Right ventricle myocardium superior (tissue), 1 donor: ENCODE measurements around the gene SLC25A43. TPM values are rescaled to one million over a fixed set of nuclear protein-coding genes. Genes with fewer than 3 reads are reported as not detected.
"Not testable (repeated sequence)": the region's sequence is repeated elsewhere in the genome, so short reads cannot be mapped to it uniquely, and the experiment has no call there.

Experiments used
- ATAC-seq: fragments of 200-7000 bp; cut with Tn5 transposase; one replicate; pipeline ENCODE4 v1.9.1; 2020; ENCODE audit warnings: mild to moderate bottlenecking; ENCODE audit not compliant: poor library complexity
- DNase-seq: peaks from one replicate; pipeline ENCODE4 v3.0.0-alpha.2; 2020
- intact Hi-C: fragments of 100-400 bp; cut with DNase I; formaldehyde crosslinking; loops from one replicate; pipeline ENCODE4 v1.11.2; 2022
- total RNA-seq: library from RNA; stranded (reverse); fragmentation: NEBNext Ultra II Directional; extraction: Animal tissue kit (Norgen Biotek cat#: 25700); gene quantifications from one replicate; pipeline ENCODE4 v1.2.1, GENCODE V29; 2021
- donor health status: DM: no; HTN: yes; CAD: no; lungs with severe emphysema.

SLC25A43 gene
- total RNA-seq, 1 donor from 2014 or later, result 2.1 TPM

DNA sequence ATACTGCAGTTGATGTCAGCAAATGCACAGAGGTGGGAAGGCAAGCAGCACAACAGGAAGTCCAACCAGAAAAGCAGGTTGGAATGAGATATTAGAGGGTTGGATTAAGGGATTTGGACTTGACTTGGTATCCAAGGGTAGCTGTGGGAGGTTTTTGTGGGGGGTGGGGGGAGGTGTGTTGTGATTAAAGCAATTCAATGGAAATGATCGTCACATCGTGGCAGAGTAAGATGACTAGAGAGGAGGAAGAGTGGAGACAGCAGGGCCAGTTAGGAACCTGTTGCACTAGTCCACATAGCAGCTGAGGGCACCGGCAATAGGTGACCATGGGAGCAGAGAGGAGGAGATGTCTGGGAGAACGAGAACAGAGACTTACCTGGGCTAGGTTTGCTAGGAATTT lies 2.4 kb downstream of the SLC25A43 start:
- ATAC-seq, result no peak
- DNase-seq, result no peak
- intact Hi-C loops, result no loop called here

DNA sequence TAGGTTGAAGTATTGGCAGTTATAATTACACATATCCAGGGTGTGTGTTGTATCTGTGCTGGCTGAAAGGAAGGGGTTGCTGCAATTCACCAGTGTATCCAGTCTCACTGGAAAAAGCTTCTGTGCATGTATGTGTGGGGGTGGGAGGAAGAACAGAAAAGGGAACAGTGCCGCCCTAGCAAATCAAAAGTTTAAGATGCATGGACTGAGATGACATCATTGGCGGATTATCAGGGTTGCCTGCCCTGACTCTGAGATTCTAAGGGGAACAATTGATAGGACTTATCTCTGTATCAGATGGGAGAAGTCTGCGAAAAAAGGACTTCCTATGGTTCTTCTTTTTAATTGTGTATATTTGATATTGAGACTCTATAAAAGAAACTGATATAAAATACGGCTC lies 3.5 kb downstream of the SLC25A43 start:
- ATAC-seq, result no peak
- DNase-seq, result no peak
- intact Hi-C loops, result no loop called here

DNA sequence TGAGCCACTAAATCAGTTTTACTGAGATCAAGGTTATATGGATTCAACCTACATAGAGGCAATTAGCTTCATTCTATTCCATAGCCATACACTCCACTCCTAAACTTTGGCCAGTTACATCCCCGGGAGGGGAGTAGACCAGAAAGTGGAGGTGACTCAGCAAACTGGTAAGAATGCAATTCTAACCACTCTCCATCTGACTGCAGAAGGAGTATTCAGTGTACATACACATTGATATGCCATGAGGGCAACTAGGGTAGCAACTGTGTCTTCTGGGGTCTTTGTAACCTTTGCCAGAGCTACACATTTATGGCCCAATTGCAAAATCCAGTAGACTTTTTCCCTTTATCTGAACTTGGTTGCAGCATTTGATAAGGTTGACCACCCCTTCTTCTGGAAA lies 7.6 kb downstream of the SLC25A43 start:
- DNase-seq (no peak), ATAC-seq (no peak)
- intact Hi-C loops, result no loop called here

DNA sequence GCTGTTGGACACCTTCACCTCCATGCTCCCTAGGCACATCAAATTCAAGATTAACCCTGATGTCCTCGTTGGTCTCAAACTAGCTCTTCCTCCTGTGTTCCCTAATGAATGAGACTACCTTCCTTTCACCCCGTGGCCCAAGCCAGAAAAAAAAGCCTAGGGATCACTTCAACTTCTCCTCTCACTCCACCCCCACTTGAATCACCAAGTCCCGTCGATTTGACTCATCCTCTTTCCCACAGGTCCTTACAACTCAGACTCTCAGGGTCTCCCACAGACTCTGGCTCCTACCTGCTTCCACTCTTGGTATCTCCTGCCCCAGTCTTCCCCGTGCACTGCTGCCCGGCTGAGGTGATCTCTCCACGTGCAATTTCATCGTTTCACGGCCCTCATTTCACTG lies 8.5 kb downstream of the SLC25A43 start:
- intact Hi-C loops, result no loop called here
- no peak for ATAC-seq

DNA sequence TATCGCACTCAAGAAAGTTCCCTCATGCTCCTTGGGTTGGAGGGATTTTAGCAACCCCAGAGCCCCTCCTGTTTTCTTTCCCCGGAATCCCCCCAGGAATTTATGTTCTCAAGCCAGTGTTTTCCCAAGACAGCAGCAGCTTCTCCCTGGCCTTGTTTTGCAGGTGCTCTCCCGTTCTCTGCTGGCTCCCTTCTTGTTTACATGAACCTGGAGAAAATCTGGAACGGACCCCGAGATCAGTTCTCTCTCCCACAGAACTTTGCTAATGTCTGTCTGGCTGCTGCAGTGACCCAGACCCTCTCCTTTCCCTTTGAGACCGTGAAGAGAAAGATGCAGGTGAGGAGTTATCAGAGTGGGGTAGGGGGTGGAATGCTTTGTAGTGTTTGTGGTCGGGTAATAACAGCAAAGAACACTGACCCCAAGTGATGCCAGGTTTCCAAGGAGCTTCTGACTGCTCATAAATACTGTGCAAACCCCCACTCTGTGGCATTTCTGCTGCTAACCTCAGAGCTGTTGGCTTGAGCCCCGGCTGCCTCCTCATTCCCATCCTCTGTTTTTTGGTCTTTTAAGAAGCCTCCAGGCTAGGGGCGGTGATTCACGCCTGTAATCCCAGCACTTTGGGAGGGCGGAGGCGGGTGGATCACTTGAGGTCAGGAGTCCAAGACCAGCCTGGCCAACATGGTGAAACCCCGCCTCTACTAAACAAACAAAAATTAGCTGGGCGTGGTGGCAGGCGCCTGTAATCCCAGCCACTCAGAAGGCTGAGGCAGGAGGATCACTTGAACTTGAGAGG lies 11.1 kb downstream of the SLC25A43 start:
- ATAC-seq, result no peak
- peak; percentile 44 for DNase-seq
- intact Hi-C loops, result no loop called here

More for the DNA sequence above, 8.5 kb downstream of the SLC25A43 start:
- DNase-seq, result no peak

DNA sequence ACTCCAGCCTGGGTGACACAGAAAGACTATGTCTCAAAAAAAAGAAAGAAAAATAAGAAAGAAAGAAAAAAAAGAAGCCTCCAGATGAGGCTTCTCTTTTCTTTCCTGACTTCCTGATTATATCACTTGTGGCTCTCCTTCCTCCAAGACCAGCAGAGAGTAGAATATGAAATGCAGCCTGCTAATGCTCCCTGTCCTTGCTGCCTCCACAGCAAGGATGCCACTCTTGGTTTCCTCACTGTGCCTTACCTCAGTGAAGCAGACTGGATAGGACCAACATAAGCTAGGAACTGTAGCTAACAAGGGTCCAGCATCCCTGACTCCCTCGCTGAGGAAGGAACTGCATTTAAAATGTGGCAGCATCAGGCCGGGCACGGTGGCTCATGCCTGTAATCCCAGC lies 11.7 kb downstream of the SLC25A43 start:
- ATAC-seq (no peak), DNase-seq (no peak)
- intact Hi-C loops, result no loop called here

DNA sequence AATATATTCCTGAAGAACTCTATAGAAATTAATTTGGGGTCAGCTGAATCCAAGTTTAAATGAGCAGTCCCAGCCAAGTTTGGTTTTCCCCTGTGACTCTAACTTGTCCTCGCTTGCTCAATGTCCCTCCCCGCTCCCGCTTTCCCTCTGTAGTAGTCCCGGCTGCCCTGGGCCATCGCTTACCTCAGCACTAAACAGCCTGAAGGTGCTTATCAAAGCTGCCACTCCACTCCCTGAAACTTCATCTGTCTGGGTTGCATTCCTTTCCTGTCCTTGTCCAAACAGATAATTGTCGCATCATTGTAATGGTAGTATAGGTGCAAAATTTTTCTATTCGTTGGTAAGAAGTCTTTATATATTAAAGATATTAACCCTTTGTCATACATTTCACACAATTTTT lies 12.8 kb downstream of the SLC25A43 start:
- ATAC-seq (no peak), DNase-seq (no peak)
- intact Hi-C loops, result no loop called here

DNA sequence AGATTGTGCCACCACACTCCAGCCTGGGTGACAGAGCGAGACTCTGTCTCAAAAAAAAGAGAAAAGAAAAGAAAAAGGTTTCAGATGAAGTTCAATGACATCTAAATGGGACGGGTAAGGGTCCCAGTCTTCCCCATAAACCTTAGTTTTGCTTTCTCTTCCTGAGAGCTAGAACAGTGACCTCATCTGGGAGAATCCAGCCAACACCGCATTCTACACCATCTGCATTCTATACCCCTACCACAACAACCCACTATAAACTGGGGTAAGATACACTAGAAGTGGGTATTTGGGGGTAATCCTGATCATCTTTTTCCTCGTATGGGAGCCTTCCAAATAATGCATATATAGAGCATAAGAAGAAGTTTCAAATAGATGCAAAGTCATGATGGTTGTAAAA lies 18.2 kb downstream of the SLC25A43 start:
- DNase-seq (no peak), ATAC-seq (no peak)
- intact Hi-C loops, result no loop called here

DNA sequence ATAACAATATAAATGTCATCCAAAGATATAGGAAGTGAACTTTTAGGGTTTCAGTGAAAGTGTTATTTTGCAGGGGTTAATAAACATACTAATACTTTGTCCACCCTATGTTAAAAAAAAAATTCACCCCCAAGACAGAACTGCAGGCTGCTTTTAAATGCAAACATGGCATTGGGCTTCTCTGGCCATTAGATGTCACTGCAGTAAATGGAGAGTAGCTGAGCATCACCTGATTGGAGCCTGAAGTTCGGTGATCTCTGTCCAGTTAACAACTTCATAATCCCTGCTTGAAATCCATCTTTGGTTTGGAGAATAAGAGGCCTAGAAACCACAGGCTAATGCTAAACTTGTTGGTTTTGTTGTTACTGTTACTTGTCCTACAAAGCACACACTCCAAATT lies 18.7 kb downstream of the SLC25A43 start:
- ATAC-seq (peak; percentile 53), DNase-seq (no peak)
- intact Hi-C loops, result no loop called here

DNA sequence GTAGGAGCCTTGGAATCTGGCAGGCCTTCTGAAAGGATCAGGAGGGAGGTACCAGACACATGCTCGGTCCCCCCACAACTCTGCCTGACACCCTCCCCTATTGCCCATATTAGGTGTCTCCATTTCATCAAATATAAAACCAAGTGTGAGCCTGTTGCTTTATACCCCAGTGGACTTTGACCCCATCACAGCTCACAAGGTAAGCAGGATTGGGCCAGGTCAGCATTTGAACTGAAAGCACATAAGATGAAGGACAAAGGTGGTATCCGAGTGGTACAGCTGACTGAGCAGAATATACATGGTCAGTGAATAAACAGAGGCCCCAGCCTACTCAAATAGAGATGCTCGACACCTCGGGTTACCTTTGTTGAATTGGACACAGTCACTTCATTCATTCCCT lies 20.0 kb downstream of the SLC25A43 start:
- ATAC-seq (no peak), DNase-seq (no peak)
- intact Hi-C loops, result no loop called here

DNA sequence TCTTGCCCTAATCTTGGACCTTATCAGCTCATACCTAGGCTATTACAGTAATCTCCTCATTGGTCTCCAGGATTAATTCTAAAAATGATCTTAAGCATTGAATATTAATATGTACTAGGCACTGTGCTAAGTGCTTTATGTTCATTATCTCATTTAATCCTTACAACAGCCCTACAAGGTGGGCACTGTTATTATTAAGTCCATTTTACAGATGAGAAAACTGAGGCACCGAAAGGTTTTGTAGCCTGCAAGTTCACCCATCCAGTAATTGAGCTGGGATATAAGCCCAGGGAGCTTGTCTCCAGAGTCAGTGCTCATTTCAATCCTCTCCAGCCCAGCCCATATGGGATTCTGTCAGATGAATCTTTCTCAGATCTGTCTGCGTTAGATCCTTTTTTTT lies 20.8 kb downstream of the SLC25A43 start:
- ATAC-seq (no peak), DNase-seq (no peak)
- intact Hi-C loops, result no loop called here

DNA sequence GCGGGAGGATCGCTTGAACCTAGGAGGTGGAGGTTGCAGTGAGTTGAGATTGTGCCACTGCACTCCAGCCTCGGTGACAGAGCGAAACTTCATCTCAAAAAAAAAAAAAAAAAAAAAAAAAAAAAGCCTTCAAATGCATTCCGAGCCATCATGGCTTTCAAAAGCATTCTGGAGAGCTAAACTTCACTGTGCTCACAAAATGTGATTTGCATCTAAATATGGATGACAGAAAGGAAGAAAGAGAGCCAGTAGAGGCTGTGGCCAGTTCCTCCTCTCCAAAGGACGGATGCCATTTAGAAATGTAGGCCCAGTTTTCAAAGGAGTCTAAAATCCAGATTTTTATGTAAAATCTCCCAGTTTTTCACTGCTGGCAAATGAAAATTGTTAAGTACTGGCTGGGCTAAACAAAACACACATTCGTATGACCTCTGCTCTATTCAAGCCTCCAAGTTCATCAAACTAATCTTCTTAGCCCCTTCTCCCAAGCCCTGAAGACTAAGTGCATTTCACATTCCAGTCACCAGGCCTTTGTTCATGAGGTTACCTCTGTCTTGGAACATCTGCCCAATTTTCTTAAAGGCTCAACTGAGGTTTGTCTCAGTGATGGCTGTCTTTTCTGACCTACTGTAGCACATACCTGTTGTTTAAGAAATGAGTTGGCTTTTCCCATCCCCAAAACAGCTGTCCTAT lies 22.0 kb downstream of the SLC25A43 start:
- no peak for ATAC-seq
- no peak for DNase-seq
- intact Hi-C loops, result no loop called here

DNA sequence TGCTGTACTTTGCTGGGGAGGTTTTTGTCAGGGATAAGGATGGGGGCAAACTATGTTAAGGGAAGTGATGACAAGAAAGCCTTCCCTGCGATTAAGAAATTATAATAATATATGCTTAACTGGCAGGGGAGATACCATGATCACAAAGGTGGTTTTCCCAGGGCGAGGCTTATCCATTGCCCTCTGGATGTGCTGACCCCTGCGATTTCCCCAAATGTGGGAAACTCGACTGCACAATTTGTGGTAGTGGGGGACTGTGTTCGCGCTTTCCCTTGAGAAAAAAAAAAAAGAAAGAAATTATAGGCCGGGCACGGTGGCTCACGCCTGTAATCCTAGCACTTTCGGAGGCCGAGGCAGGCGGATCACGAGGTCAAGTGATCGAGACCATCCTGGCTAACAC lies 24.5 kb downstream of the SLC25A43 start:
- ATAC-seq (no peak), DNase-seq (no peak)
- intact Hi-C loops, result no loop called here

DNA sequence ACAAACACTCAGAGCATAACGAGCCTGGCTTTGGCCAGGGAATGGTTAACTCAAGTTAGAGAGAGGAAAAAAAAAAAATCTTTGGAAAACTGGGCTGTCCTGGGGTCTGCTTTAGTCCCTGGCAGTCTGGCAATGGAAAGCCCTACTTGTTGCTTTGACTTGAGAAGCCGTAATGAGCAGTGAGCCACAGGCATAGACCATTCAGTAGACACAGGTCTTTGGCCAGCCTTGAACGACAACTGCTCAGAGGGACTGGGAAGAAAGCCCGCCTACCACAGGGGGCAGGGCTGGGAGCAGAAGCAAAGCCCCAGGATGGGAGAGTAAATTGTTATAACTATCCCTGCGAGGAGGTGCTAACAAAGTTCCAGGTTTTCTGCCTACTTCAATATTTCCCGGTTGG lies 25.9 kb downstream of the SLC25A43 start:
- intact Hi-C loops, result no loop called here
- ATAC-seq, result no peak
- DNase-seq, result no peak

DNA sequence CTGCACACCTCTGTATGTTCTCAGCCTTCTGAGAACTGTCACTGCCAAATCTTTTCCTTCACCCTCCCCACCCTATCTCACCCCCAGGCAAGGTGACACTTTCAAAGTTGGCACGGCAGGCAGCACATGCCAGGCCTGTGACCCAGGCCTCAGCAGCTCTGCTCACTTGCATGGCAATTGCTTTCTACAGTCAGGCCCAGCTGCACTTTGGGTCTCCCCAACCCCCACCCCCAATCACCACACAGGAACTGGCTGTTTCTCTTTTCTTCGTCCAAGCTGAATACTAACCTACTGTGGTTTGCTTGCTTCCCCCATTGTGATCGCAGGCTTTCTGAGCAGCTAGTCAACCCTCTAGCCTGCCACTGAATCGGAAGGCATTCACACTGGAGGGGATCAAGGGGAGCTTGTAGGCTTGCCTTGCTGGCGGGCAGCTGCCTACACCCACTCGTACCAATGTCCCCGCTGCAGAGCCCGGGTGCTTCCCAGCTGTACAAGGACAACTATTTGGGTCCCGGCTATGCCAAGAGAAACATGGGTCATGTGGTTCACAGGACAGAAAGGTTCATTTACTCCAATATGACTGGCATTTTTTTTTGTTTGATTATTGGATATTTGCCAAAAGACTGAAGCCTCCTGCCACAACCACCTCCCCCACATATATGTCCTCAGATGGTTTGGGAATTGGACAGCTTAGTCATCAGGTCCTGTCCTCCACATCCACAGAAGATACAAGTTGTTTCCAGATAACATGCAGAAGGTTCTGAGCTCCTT lies 28.1 kb downstream of the SLC25A43 start:
- ATAC-seq (peak; percentile 91), DNase-seq (peak; percentile 44)
- intact Hi-C loops, result no loop called here

DNA sequence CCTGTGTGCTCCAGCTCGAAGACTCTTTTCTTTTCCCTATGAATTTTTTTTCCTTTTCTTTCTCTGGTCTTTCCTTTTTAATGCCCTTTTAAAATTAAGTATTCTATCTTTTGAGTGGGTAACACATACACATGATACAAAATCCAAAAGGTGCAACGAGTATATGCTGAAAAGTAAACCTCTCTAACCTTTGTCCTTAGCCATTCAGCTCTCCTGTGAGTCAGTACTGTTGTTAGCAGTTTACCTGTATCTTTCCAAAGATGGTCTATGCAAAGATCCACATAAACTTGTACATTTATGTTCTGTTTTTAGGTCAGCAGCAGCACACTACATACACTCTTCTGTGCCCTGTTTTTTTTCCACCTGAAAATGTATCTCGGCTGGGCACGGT lies 28.7 kb downstream of the SLC25A43 start:
- DNase-seq, result no peak
- no peak for ATAC-seq
- intact Hi-C loops, result no loop called here

DNA sequence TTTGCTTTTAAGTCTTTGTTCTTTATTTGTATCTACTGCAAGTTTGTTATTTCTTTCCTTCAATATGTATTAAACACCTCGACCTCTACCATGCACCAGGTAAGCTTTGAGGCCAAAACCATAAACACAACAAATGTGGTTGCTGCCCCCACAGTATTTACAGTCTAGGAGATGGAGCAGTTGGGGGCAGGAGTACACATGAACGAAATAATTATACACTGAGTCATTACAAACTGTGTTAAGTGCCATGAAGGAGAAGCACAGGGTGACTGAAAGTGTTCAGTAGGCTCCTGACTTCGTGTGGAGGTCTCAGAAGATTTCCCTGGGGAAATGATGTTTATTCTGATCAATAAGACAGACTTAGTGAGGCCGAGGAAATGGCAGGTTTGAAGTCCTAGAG lies 30.3 kb downstream of the SLC25A43 start:
- intact Hi-C loops, result no loop called here
- ATAC-seq, result no peak
- no peak for DNase-seq

DNA sequence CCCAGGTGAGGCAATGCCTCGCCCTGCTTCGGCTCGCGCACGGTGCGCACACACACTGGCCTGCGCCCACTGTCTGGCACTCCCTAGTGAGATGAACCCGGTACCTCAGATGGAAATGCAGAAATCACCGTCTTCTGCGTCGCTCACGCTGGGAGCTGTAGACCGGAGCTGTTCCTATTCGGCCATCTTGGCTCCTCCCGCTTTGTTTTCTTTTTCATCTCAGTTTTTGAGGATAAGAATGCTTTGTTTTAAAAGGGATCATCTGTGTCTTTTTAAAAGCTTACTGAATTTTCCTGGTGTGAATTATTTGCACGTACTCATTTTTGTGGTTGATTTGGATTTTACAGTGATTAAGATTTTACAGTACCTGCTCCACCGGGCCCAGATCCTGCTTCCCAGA lies 42.2 kb downstream of the SLC25A43 start:
- DNase-seq, intact Hi-C loops, ATAC-seq: not testable (repeated sequence)

DNA sequence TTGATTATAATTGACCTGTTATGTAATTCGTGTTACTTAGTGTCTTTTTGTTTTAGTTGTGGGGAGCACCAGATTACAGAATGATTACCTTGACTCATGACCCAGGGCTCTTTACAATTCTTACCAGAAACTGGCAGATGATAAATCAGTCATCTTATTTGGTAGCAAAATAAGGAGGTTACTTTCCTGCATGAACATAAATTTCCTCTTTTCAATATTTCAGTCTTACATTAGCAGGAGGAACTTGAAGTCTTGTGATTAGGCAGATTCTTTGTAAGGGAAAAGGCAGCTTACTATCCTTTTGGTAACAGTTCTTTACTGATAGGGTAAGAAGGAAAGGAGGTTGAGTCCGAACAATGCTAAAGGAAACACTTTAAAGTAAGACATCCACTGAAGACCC lies 43.1 kb downstream of the SLC25A43 start:
- DNase-seq, result no peak
- intact Hi-C loops, result no loop called here
- no peak for ATAC-seq

DNA sequence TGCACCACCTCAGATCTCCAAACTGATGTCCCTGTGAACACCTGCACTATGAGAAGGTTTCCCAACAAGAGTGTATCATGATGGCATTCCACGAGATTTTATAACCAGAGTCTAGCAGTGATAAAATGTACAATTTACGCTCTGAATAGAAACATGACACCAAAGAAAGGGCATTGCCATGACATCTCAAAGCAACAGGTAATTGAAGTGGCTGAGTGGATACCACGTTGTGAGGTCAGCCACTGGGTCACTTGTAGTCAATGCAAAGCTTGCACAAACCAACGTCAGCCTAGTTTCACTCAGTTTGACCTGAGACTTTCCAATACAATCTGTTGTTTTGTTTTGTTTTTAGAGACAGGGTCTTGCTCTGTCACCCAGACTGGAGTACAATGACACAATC lies 54.1 kb downstream of the SLC25A43 start:
- no peak for ATAC-seq
- intact Hi-C loops, result no loop called here
- no peak for DNase-seq
